Measurements from ENCODE around the gene HUS1. TPM values are rescaled to one million over a fixed set of nuclear protein-coding genes. Genes with fewer than 3 reads are reported as not detected.

HUS1 gene
- total RNA-seq, 2 donors from 2014 or later, result 15.2 to 16.9 TPM

DNA sequence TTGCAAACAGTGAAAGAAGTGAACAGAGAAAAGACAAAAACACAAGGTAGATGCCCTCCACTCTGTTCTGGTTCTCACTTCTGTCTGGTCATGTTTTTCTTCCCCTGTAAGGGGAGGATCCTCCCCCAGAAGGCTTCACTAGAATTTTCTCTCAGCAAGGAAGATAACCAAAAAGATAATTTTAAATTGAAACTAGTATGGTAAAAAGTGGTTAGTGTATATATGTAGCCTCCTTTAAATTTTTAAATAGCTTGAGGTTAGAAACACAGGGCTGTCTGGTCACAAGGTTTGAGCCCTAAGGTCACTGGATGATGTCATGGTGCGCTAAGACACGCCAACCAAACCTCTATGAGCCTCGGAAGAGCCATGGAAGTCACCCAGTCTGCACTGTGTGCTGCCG, 25.6 kb downstream of the HUS1 start:
- H3K36me3 ChIP-seq (replicated peaks in 1 of 2; ENCODE audit: insufficient read depth in 1 of 2, low read depth in 2 of 2), result peaks cover 0 to 3% of the 10 kb centered on the region in 2 donors
- no peak overlapping the region for H3K4me3 ChIP-seq
- ATAC-seq (no peak), DNase-seq (no peak)
- WGBS, 2 donors, result 77 to 82% methylated on average over 4 of the region's 4 CpGs
- no peak for TF ChIP-seq POLR2A (IDR thresholded peaks at IDR 0.05)
- TF ChIP-seq, protein P1, sequence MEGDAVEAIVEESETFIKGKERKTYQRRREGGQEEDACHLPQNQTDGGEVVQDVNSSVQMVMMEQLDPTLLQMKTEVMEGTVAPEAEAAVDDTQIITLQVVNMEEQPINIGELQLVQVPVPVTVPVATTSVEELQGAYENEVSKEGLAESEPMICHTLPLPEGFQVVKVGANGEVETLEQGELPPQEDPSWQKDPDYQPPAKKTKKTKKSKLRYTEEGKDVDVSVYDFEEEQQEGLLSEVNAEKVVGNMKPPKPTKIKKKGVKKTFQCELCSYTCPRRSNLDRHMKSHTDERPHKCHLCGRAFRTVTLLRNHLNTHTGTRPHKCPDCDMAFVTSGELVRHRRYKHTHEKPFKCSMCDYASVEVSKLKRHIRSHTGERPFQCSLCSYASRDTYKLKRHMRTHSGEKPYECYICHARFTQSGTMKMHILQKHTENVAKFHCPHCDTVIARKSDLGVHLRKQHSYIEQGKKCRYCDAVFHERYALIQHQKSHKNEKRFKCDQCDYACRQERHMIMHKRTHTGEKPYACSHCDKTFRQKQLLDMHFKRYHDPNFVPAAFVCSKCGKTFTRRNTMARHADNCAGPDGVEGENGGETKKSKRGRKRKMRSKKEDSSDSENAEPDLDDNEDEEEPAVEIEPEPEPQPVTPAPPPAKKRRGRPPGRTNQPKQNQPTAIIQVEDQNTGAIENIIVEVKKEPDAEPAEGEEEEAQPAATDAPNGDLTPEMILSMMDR (IDR thresholded peaks at IDR 0.05), result no peak
- no peaks in the 10 kb centered on the region for H3K4me1 ChIP-seq
- intact Hi-C loops (cut with DNase I), result no loop called here
- H3K27me3 ChIP-seq, result no peaks in the 10 kb centered on the region
- no peaks in the 10 kb centered on the region for H3K9me3 ChIP-seq
- no peak overlapping the region for H3K27ac ChIP-seq

- no peak for DNase-seq
- TF ChIP-seq, protein P1 (IDR thresholded peaks at IDR 0.05), result no peak
- no peak for TF ChIP-seq POLR2A (IDR thresholded peaks at IDR 0.05)
- H3K4me1 ChIP-seq, result no peaks in the 10 kb centered on the region
- no peak for ATAC-seq
- no peak overlapping the region for H3K4me3 ChIP-seq
- intact Hi-C loops (cut with DNase I), result no loop called here
- no peak overlapping the region for H3K27ac ChIP-seq
- peaks cover 0 to 3% of the 10 kb centered on the region in 2 donors for H3K36me3 ChIP-seq (replicated peaks in 1 of 2; ENCODE audit: insufficient read depth in 1 of 2, low read depth in 2 of 2)
- no peaks in the 10 kb centered on the region for H3K9me3 ChIP-seq
- no peaks in the 10 kb centered on the region for H3K27me3 ChIP-seq
- WGBS, 2 donors, result 73 to 78% methylated on average over 4 of the region's 4 CpGs
These were observed 27.2 kb downstream of the HUS1 start for GRCh38 chr7:47952224-47952623.

DNA sequence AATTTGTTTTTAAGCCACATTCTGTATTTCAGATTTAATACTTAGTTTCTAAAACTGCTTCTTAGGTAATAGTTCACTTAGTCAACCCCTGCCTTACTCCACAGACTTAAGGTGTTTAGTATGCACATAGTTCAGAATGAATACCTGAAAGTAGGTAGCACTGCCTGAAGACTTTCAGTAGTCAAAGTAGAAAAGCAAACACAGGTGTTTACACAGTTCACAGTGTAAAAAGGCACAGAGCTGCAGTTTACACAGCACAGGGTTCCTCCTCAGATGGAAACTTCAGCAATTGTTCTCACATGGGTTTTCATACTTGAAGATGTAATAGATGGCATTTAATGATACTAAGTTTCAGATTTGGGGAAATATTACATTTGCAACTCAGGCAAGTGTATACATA, 28.0 kb downstream of the HUS1 start:
- H3K9me3 ChIP-seq, result no peaks in the 10 kb centered on the region
- DNase-seq (no peak), ATAC-seq (no peak)
- H3K36me3 ChIP-seq (replicated peaks in 1 of 2; ENCODE audit: insufficient read depth in 1 of 2, low read depth in 2 of 2), result peaks cover 0 to 3% of the 10 kb centered on the region in 2 donors
- H3K27ac ChIP-seq, result no peak overlapping the region
- TF ChIP-seq POLR2A (IDR thresholded peaks at IDR 0.05), result no peak
- TF ChIP-seq, protein P1 (IDR thresholded peaks at IDR 0.05), result no peak
- intact Hi-C loops (cut with DNase I), result no loop called here
- H3K4me1 ChIP-seq, result no peaks in the 10 kb centered on the region
- no peaks in the 10 kb centered on the region for H3K27me3 ChIP-seq
- no peak overlapping the region for H3K4me3 ChIP-seq

DNA sequence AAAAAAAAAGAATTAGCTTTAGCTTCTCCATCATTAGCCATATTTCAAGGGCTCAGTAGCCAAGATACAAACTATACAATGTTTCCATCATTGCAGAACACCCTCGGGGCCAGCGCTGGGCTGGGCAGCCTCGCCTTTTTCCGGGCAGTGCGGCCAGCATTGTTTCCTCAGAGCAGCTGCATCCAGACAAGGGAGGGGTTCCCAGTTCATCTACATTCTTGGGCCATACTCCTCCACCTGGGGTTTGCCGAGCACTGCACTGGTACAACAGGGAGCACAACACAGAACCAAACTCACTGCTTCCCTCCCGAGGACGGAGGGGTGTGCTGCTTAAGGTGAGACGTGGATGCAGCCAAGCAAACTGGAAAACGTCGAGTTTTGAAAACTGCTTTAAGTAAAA, 28.7 kb downstream of the HUS1 start:
- Histone ChIP-seq H3K27ac (no peak overlapping the region), H3K27me3 (no peaks in the 10 kb centered on the region), H3K4me1 (no peaks in the 10 kb centered on the region), H3K36me3 (replicated peaks in 1 of 2; ENCODE audit: insufficient read depth in 1 of 2, low read depth in 2 of 2) (peaks cover 0 to 3% of the 10 kb centered on the region in 2 donors), H3K4me3 (no peak overlapping the region), H3K9me3 (no peaks in the 10 kb centered on the region)
- 70 to 72% methylated on average over 11 of the region's 11 CpGs for WGBS, 2 donors
- DNase-seq (no peak), ATAC-seq (no peak)
- intact Hi-C loops (cut with DNase I), result no loop called here
- TF ChIP-seq, protein P1 (IDR thresholded peaks at IDR 0.05), result no peak
- TF ChIP-seq POLR2A (IDR thresholded peaks at IDR 0.05), result no peak

DNA sequence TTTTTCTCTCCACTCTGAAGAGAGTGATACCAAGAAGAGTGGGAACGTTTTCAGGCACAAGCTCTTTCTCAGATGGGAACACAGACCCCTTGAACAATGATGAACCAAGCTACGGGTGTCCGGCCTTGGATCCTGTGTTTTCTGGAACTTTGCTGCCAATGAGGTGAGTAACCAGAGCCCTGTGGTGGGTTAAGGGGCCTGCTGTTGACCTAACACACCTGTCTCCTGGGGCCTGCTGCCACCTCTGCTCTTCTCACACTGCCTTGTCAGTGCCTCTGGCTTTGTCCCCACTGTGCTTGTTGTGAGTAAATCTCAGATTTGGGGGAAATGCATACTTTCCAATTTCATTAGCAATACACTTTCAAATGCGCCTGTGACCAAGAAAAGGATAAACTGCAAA, 29.7 kb downstream of the HUS1 start:
- Histone ChIP-seq H3K27ac (no peak overlapping the region), H3K9me3 (no peaks in the 10 kb centered on the region), H3K36me3 (replicated peaks in 1 of 2; ENCODE audit: insufficient read depth in 1 of 2, low read depth in 2 of 2) (peaks cover 0 to 2% of the 10 kb centered on the region in 2 donors), H3K4me1 (no peaks in the 10 kb centered on the region), H3K27me3 (no peaks in the 10 kb centered on the region), H3K4me3 (no peak overlapping the region)
- WGBS, 2 donors, result 71 to 77% methylated on average over 4 of the region's 4 CpGs
- DNase-seq (no peak), ATAC-seq (no peak)
- intact Hi-C loops (cut with DNase I), result no loop called here
- TF ChIP-seq, protein P1 (IDR thresholded peaks at IDR 0.05), result no peak
- TF ChIP-seq POLR2A (IDR thresholded peaks at IDR 0.05), result no peak

All from body of pancreas (tissue), 4 donors.